Transverse colon (tissue), 4 donors: ENCODE measurements around the gene NAA60. TPM values are rescaled to one million over a fixed set of nuclear protein-coding genes. Genes with fewer than 3 reads are reported as not detected.

Source experiments
- DNase-seq: peaks from one replicate; pipeline ENCODE4 v3.0.0-alpha.2; 2019
- H3K27ac ChIP-seq, 4 donors: fragments of 200-600 bp; sonication (generic); 2 replicates each; pipeline ENCODE4 v1.5.1; 2016 to 2018; ENCODE audit warnings: inconsistent platforms in 4 of 4
- H3K27me3 ChIP-seq: fragments of 200-600 bp; sonication (generic); 2 replicates; pipeline ENCODE4 v1.5.1; 2017; ENCODE audit warnings: inconsistent platforms
- H3K36me3 ChIP-seq, 4 donors: fragments of 200-600 bp; sonication (generic); 2 replicates each; pipeline ENCODE4 v1.5.1; 2017 to 2019; ENCODE audit warnings: inconsistent platforms in 4 of 4
- H3K4me1 ChIP-seq, 4 donors: fragments of 200-600 bp; sonication (generic); 2 replicates each; pipeline ENCODE4 v1.5.1; 2017 to 2020; ENCODE audit warnings: inconsistent platforms in 4 of 4
- H3K4me3 ChIP-seq, 4 donors: fragments of 200-600 bp; sonication (generic); 1 replicate in 1 of 4; 2 replicates in 3 of 4; pipeline versions ENCODE4 v1.5.1 to v1.6.1; 2017 to 2019; ENCODE audit warnings: inconsistent platforms in 4 of 4
- H3K9me3 ChIP-seq, 2 donors: fragments of 200-600 bp; sonication (generic); 2 replicates each; pipeline ENCODE4 v1.5.1; 2017 to 2019; ENCODE audit warnings: inconsistent platforms in 2 of 2
- CTCF ChIP-seq, 5 experiments: fragments of 200-600 bp in 3 of 5; fragments of 450-650 bp in 2 of 5; sonication (generic) in 3 of 5; IDR thresholded peaks; 1 replicate in 2 of 5; 2 replicates in 3 of 5; pipeline ENCODE4 v1.5.1; 2016 to 2017; ENCODE audit warnings: antibody characterized with exemption in 5 of 5, inconsistent platforms in 3 of 5, mild to moderate bottlenecking in 2 of 5, moderate library complexity in 1 of 5
- EP300 ChIP-seq: sonication (generic); formaldehyde crosslinking; IDR thresholded peaks from one replicate; pipeline ENCODE4 v1.6.1; 2017; ENCODE audit warnings: antibody characterized with exemption, low read depth
- POLR2A ChIP-seq: fragments of 450-650 bp; IDR thresholded peaks from one replicate; pipeline ENCODE4 v1.6.1; 2016; ENCODE audit warnings: antibody characterized with exemption, mild to moderate bottlenecking, moderate library complexity
- POLR2AphosphoS5 ChIP-seq, 3 donors: sonication (generic); formaldehyde crosslinking; IDR thresholded peaks; one replicate each; pipeline ENCODE4 v1.6.1; 2016; ENCODE audit warnings: antibody characterized with exemption in 3 of 3
- WGBS, 2 donors: methylation state at CpG; one replicate each; pipeline ENCODE4 v1.1.5; 2018; ENCODE audit warnings: low coverage in 1 of 2; 5-methylcytosine and 5-hydroxymethylcytosine counted together
- in situ Hi-C, 4 donors: fragments of 200-750 bp; cut with MboI; loops; one replicate each; pipeline versions ENCODE4 v1.15.0 to v1.15.1; 2017; ENCODE audit warnings: low sequenced_read_pairs in 3 of 4, low pct_ligation_motif_present in 1 of 4, low pct_unique_long_range_greater_than_20kb in 1 of 4
- intact Hi-C: fragments of 100-400 bp; cut with DNase I; formaldehyde crosslinking; loops from one replicate; pipeline ENCODE4 v1.15.1; 2023; ENCODE audit warnings: low total_unique reads
- total RNA-seq, 4 donors: library from RNA; depleted of rRNA; stranded (reverse); fragments of >200 nt; gene quantifications; one replicate each; pipeline ENCODE4 v1.1.0, GENCODE V29; 2016

Gene NAA60
- total RNA-seq, 4 donors from 2014 or later, result 57.3 to 247 (median 72.9) TPM

GRCh38 chr16:3514621-3515020 is 71.1 kb downstream of the NAA60 start:
- Histone ChIP-seq H3K36me3 (peaks cover 0 to 16% (median 3%) of the 10 kb centered on the region in 4 donors), H3K4me1 (no peaks in the 10 kb centered on the region), H3K4me3 (no peak overlapping the region), H3K9me3 (no peaks in the 10 kb centered on the region), H3K27me3 (no peaks in the 10 kb centered on the region), H3K27ac (no peak overlapping the region)
- no peak for TF ChIP-seq POLR2A
- no peak for TF ChIP-seq POLR2AphosphoS5 (IDR thresholded peaks at IDR 0.05)
- TF ChIP-seq CTCF (IDR thresholded peaks at IDR 0.05), result no peak
- TF ChIP-seq EP300, result no peak
- intact Hi-C loops (no loop called here), in situ Hi-C loops (no loop called here)
- WGBS, 2 donors, result 88 to 100% methylated on average over 3 to 4 of the region's 4 CpGs
- no peak for DNase-seq

DNA sequence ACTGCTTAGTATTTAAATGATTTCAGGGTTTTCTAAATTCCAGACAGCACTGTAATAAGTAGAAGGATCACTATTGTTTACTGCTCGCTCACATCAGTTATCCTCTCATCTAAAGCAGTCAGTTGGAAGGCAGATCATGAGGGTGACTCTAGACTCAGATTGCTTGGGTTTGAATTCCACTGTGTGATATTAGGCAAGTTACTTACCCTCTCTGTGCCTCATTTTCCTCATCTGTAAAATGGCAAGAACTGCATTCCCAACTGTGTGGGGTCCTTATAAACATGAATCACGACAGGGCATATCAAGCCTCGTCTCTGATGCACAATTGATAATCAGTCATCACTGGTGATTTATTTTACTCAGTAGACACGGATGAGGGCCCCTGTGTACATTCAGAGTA is 72.4 kb downstream of the NAA60 start:
- no peaks in the 10 kb centered on the region for H3K27me3 ChIP-seq
- no peak overlapping the region for H3K4me3 ChIP-seq
- 91 to 94% methylated on average over 3 to 4 of the region's 4 CpGs for WGBS, 2 donors
- peaks cover 0 to 16% (median 3%) of the 10 kb centered on the region in 4 donors for H3K36me3 ChIP-seq
- intact Hi-C loops (no loop called here), in situ Hi-C loops (no loop called here)
- no peak overlapping the region for H3K27ac ChIP-seq
- no peaks in the 10 kb centered on the region for H3K4me1 ChIP-seq
- DNase-seq, result no peak
- H3K9me3 ChIP-seq, result no peaks in the 10 kb centered on the region
- TF ChIP-seq POLR2A (no peak), EP300 (no peak), CTCF (IDR thresholded peaks at IDR 0.05) (no peak), POLR2AphosphoS5 (IDR thresholded peaks at IDR 0.05) (no peak)

- no peak for DNase-seq
- no peak overlapping the region for H3K4me3 ChIP-seq
- no peaks in the 10 kb centered on the region for H3K27me3 ChIP-seq
- H3K9me3 ChIP-seq, result no peaks in the 10 kb centered on the region
- H3K36me3 ChIP-seq, result peaks cover 0 to 18% (median 2%) of the 10 kb centered on the region in 4 donors
- H3K27ac ChIP-seq, result no peak overlapping the region
- no peak for TF ChIP-seq CTCF (IDR thresholded peaks at IDR 0.05)
- TF ChIP-seq POLR2AphosphoS5 (IDR thresholded peaks at IDR 0.05), result no peak
- TF ChIP-seq POLR2A, result no peak
- no peak for TF ChIP-seq EP300
- 27 to 80% methylated on average over 1 to 6 of the region's 6 CpGs for WGBS, 2 donors
- in situ Hi-C loops, result no loop called here
- intact Hi-C loops, result no loop called here
- H3K4me1 ChIP-seq, result no peaks in the 10 kb centered on the region
Observed at GRCh38 chr16:3518292-3518985, 75.0 kb downstream of the NAA60 start.

GRCh38 chr16:3518986-3519348 is 75.5 kb downstream of the NAA60 start:
- Histone ChIP-seq H3K27me3 (no peaks in the 10 kb centered on the region), H3K27ac (no peak overlapping the region), H3K36me3 (peaks cover 0 to 19% (median 5%) of the 10 kb centered on the region in 4 donors), H3K4me1 (no peaks in the 10 kb centered on the region), H3K9me3 (no peaks in the 10 kb centered on the region), H3K4me3 (no peak overlapping the region)
- TF ChIP-seq POLR2A (no peak), CTCF (IDR thresholded peaks at IDR 0.05) (no peak), POLR2AphosphoS5 (IDR thresholded peaks at IDR 0.05) (no peak), EP300 (no peak)
- intact Hi-C loops, result no loop called here
- WGBS, 2 donors, result 93% methylated on average over 8 of the region's 8 CpGs; no CpG with 5 or more reads in 1 of the 2 donors
- DNase-seq, result no peak
- in situ Hi-C loops, result no loop called here
